Measurements from ENCODE around the gene BMI1. TPM values are rescaled to one million over a fixed set of nuclear protein-coding genes. Genes with fewer than 3 reads are reported as not detected.

BMI1 gene
- total RNA-seq, 1 experiment from 2014 or later, result 6.8 TPM

GRCh38 chr10:22334414-22335172, 13.7 kb downstream of the BMI1 start:
- Histone ChIP-seq H3K9ac (ENCODE audit: extremely low read depth, insufficient read length, low read length) (no peak overlapping the region), H4K20me1 (ENCODE audit: control insufficient read depth, insufficient read depth, insufficient read length) (no peaks in the 10 kb centered on the region), H4K8ac (replicated peaks; ENCODE audit: insufficient read length, low read depth, low read length) (no peak overlapping the region), H2BK20ac (ENCODE audit: low read depth, low read length, poor library complexity, severe bottlenecking) (no peak overlapping the region), H2AFZ (ENCODE audit: low read length) (no peak overlapping the region), H3K4me2 (ENCODE audit: insufficient read depth, insufficient read length, low read length) (peak overlapping the region; percentile 38), H3K27me3 (ENCODE audit: insufficient read depth, low read length) (peaks cover 65% of the 10 kb centered on the region; the same call in 1 of the 2 replicates), H3K4ac (ENCODE audit: low read depth, low read length) (no peak overlapping the region), H3K23ac (ENCODE audit: insufficient read length, low read depth, low read length) (no peak overlapping the region), H2BK15ac (ENCODE audit: low read depth, low read length) (no peak overlapping the region), H2AK5ac (ENCODE audit: insufficient read length, low read length) (no peak overlapping the region), H3K56ac (ENCODE audit: insufficient read length, low read depth, low read length) (no peak overlapping the region), H2BK5ac (ENCODE audit: insufficient read length, low read length) (no peak overlapping the region), H3T11ph (ENCODE audit: low read length) (no peak overlapping the region), H3K79me1 (ENCODE audit: insufficient read depth, low read depth, low read length, poor library complexity, severe bottlenecking) (no peaks in the 10 kb centered on the region), H3K27ac (ENCODE audit: insufficient read length, low read depth, low read length) (no peak overlapping the region), H4K91ac (ENCODE audit: insufficient read length, low read depth, low read length) (no peak overlapping the region), H2BK12ac (ENCODE audit: insufficient read length, low read depth, low read length) (no peak overlapping the region), H4K5ac (ENCODE audit: insufficient read length, low read depth, low read length) (no peak overlapping the region), H3K9me3 (ENCODE audit: control insufficient read depth, low read depth, low read length) (no peaks in the 10 kb centered on the region), H3K18ac (ENCODE audit: insufficient read length, low read depth, low read length) (no peak overlapping the region), H3K79me2 (ENCODE audit: insufficient read depth, low read length) (no peaks in the 10 kb centered on the region), H3K4me1 (ENCODE audit: insufficient read depth, low read length) (no peaks in the 10 kb centered on the region), H3K23me2 (ENCODE audit: insufficient read length, low read depth, low read length, poor library complexity, severe bottlenecking) (peaks cover 14% of the 10 kb centered on the region), H3K14ac (ENCODE audit: insufficient read depth, low read length) (peak overlapping the region; percentile 70; the same call in 1 of the 2 replicates), H2BK120ac (ENCODE audit: low read depth, low read length, poor library complexity, severe bottlenecking) (no peak overlapping the region)
- H3K27ac Mint-ChIP-seq, result no peak overlapping the region
- WGBS (ENCODE audit: extremely low coverage, insufficient read length, low lambda C conversion rate), result no CpG with 5 or more reads among the region's 73 CpGs
- peak; percentile 84 for DNase-seq
- H3K9me3 Mint-ChIP-seq, result no peaks in the 10 kb centered on the region; a peak in 3 of 5 replicates
- peaks cover 99% of the 10 kb centered on the region for H3K27me3 Mint-ChIP-seq (ENCODE audit: low read depth)
- H3K4me3 Mint-ChIP-seq, result peak overlapping the region; percentile 49 to 73
- peaks cover 6 to 17% of the 10 kb centered on the region in 2 experiments for H3K4me1 Mint-ChIP-seq
- H3K36me3 Mint-ChIP-seq (ENCODE audit: insufficient read depth in 1 of 3, low read depth in 3 of 3), result 0 out of 7 replicates have a peak, but pooled peaks cover 0 to under 1% (median 0%) of the 10 kb centered on the region in 3 experiments
- no peak for TF ChIP-seq CTCF (conservative IDR thresholded peaks at IDR 0.05)
